Fibroblast of the conjunctiva (primary cell): ENCODE data around the gene ZGRF1.
"Not testable (repeated sequence)": the region's sequence is repeated elsewhere in the genome, so short reads cannot be mapped to it uniquely, and the experiment has no call there.

ENCODE experiments used
- DNase-seq: peaks from one replicate; pipeline ENCODE4 v3.0.0-alpha.2; 2010; ENCODE audit warnings: low read depth

ZGRF1 gene

GRCh38 chr4:112557676-112558411, 78.9 kb downstream of the ZGRF1 start:
- DNase-seq, result peak; percentile 44

- DNase-seq, result not testable (repeated sequence)
Observed at GRCh38 chr4:112554271-112554670, 82.4 kb downstream of the ZGRF1 start.

GRCh38 chr4:112552668-112553067, 84.0 kb downstream of the ZGRF1 start:
- DNase-seq, result peak; percentile 51

- DNase-seq, result no peak
Observed at GRCh38 chr4:112550728-112551127, 86.0 kb downstream of the ZGRF1 start.

- no peak for DNase-seq
Observed at GRCh38 chr4:112546476-112546875, 90.2 kb downstream of the ZGRF1 start.

GRCh38 chr4:112545346-112545745, 91.4 kb downstream of the ZGRF1 start:
- no peak for DNase-seq

GRCh38 chr4:112540695-112541094, 96.0 kb downstream of the ZGRF1 start:
- DNase-seq, result no peak

- DNase-seq, result no peak
Observed at GRCh38 chr4:112536123-112536522, 100.6 kb downstream of the ZGRF1 start.

- DNase-seq, result no peak
Observed at GRCh38 chr4:112532267-112532666, 104.4 kb downstream of the ZGRF1 start.

- DNase-seq, result no peak
Observed at GRCh38 chr4:112531146-112531545, 105.6 kb downstream of the ZGRF1 start.

GRCh38 chr4:112526061-112526460, 110.6 kb downstream of the ZGRF1 start:
- DNase-seq, result no peak

GRCh38 chr4:112523764-112524505, 112.8 kb downstream of the ZGRF1 start:
- no peak for DNase-seq

- DNase-seq, result no peak
Observed at GRCh38 chr4:112523008-112523721, 113.5 kb downstream of the ZGRF1 start.

GRCh38 chr4:112522431-112522830, 114.3 kb downstream of the ZGRF1 start:
- not testable (repeated sequence) for DNase-seq

- DNase-seq, result no peak
Observed at GRCh38 chr4:112521123-112522023, 115.3 kb downstream of the ZGRF1 start.

GRCh38 chr4:112520598-112521122, 116.0 kb downstream of the ZGRF1 start:
- DNase-seq, result no peak

- DNase-seq, result no peak
Observed at GRCh38 chr4:112519689-112520597, 116.8 kb downstream of the ZGRF1 start.

GRCh38 chr4:112518675-112519074, 118.0 kb downstream of the ZGRF1 start:
- DNase-seq, result no peak

- no peak for DNase-seq
Observed at GRCh38 chr4:112517911-112518310, 118.8 kb downstream of the ZGRF1 start.

GRCh38 chr4:112517067-112517634, 119.6 kb downstream of the ZGRF1 start:
- no peak for DNase-seq
